Mammary epithelial cell (primary cell): Measurements from ENCODE around the gene RTL10.

Experiments
- EZH2 ChIP-seq: IDR thresholded peaks from 2 replicates; pipeline ENCODE4 v1.6.1; 2012; ENCODE audit warnings: low read length, inconsistent platforms, borderline replicate concordance
- TF ChIP-seq, protein P1 (sequence below), 2 donors: IDR thresholded peaks in 1 of 2; conservative IDR thresholded peaks in 1 of 2; 2 replicates each; pipeline ENCODE4 v1.5.1; 2011 to 2012; ENCODE audit warnings: inconsistent platforms in 2 of 2, low read length in 2 of 2, mild to moderate bottlenecking in 2 of 2, control low read depth in 1 of 2, low read depth in 1 of 2; ENCODE audit not compliant: insufficient read depth in 1 of 2; ENCODE audit errors: extremely low read depth in 1 of 2

DNA sequence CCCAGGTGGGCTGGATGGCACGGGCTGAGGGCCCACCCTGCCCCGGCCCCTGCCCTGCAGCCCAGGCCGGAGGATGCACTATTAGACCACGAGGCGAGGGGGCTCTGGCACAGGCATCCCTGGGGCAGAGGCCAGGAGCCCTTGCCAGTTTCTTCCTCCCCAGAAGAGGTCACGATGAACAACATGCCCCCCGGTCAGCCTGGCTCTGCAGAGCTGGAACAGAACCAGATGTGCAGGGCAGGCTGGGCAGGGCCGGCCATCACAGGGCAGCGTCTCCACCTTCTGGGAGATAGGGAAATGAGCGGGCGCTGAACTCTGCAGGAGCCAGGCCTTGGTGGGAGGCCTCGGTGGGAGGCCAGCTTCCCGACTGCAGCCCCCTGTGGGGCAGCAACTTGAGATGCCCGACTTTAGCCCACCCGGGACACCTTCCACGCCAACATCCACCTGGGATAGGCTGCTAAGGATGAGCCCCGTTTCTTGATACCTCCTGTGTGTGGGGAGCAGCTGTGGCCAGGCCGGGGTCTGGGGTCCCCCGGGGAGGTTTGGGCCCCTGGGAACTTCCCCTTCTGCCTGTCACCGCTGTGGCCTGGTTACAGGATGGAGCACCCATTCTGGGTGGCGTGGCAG lies 21.8 kb upstream of the RTL10 start:
- TF ChIP-seq, protein P1, sequence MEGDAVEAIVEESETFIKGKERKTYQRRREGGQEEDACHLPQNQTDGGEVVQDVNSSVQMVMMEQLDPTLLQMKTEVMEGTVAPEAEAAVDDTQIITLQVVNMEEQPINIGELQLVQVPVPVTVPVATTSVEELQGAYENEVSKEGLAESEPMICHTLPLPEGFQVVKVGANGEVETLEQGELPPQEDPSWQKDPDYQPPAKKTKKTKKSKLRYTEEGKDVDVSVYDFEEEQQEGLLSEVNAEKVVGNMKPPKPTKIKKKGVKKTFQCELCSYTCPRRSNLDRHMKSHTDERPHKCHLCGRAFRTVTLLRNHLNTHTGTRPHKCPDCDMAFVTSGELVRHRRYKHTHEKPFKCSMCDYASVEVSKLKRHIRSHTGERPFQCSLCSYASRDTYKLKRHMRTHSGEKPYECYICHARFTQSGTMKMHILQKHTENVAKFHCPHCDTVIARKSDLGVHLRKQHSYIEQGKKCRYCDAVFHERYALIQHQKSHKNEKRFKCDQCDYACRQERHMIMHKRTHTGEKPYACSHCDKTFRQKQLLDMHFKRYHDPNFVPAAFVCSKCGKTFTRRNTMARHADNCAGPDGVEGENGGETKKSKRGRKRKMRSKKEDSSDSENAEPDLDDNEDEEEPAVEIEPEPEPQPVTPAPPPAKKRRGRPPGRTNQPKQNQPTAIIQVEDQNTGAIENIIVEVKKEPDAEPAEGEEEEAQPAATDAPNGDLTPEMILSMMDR (conservative IDR thresholded peaks at IDR 0.05 in 1 of 2, IDR thresholded peaks at IDR 0.05 in 1 of 2; ENCODE audit: extremely low read depth in 1 of 2, insufficient read depth in 1 of 2, low read depth in 1 of 2, low read length in 2 of 2), result no peak
- TF ChIP-seq EZH2, result no peak
